Loucy (cell line): ENCODE measurements around the gene GNA12.

ENCODE experiments used
- CTCF ChIP-seq: fragments of 200-600 bp; sonication (generic); conservative IDR thresholded peaks from 2 replicates; pipeline ENCODE4 v1.5.1; 2014; ENCODE audit warnings: mild to moderate bottlenecking, antibody characterized with exemption, low read length
- EZH2phosphoT487 ChIP-seq: fragments of 200-600 bp; IDR thresholded peaks from 2 replicates; pipeline ENCODE4 v1.6.1; 2018; ENCODE audit warnings: antibody characterized with exemption, mild to moderate bottlenecking, moderate library complexity, borderline replicate concordance

- TF ChIP-seq CTCF, result no peak
- TF ChIP-seq EZH2phosphoT487, result no peak
Observed at GRCh38 chr7:2845034-2845592, 1.0 kb upstream of the GNA12 start.
